ENCODE measurements around the gene CLK4.

CLK4 gene

GRCh38 chr5:178632285-178632684 is 5.4 kb upstream of the CLK4 start:
- DNase-seq: no peak

GRCh38 chr5:178630951-178631350 is 4.1 kb upstream of the CLK4 start:
- DNase-seq: no peak

DNA sequence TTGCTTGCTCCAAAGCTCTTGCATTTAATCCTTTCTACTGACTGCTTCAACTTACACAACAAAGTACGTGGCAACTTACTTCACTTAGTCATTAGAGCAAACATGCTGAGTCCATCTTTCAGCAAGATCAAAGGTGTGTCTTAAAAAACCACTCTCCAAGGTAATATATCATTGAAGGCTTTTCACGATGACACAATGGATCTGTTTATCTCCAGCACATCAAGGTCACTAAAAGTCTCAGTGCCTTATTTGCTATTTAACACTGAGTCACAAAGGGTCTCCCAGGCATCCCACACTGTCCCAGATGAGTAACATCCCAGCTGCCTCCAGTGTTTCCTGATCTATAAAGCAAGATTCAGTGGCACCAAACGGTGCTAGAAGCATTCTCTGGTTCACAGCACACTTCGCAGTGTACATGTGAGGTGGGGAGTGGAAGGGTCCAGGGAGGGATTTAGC is 3.7 kb upstream of the CLK4 start:
- DNase-seq: no peak

DNA sequence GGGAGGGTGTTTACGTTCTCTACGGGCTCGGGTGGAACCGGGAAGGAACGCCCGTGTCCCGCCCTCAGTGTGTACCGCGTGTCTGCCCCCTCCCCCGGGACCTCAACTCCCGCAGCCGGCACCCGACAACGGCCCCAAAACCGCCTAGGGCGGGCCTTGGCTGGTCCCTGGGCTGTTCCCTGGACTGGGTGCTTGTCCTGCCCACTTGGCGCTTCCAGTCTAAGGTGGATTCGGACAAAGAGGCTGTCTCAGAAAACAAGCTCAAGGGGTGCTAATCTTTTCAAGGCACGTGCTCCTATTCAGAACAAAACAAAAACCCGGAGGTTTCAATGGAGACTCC is 379 bp upstream of the CLK4 start:
- DNase-seq: no peak

DNA sequence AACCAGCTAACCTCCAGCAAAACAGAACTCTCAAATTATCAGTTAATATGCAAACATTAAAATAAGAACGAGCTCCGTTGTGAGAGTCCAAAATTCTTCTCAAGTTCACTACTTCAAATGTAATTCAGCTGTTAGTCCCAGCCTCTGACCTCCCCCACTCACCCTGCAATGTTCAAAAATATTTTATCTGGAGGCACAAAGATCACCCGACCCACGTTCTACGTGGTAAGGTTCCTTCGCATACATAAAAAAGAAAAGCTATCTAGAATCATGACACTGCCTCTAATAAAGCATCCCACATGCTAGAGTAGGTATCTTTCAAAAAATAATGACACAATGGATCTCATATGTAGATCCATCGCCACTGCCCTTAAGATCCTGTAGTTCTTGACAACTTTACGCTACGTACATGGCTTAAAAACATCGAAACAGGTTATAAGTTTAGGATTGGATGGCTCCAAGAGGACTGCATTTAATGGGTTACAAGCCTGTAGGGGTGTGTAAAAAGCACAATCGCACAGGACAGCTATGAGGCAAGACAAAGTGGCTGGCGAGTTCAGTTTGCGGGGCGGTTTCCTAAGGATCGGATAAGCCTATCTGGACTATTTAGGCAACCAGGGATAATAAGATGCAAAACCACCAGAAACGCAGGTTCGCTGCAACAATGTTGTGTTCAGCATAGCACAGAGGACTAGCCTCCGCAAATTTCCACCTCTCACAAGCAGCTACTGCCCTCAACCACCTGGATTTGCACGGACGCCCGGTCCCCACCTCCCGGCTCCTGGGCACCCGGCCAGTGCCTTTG is 969 bp downstream of the CLK4 start:
- no peak for DNase-seq

- no peak for DNase-seq
These were observed 2.0 kb downstream of the CLK4 start for GRCh38 chr5:178624631-178625546.

DNA sequence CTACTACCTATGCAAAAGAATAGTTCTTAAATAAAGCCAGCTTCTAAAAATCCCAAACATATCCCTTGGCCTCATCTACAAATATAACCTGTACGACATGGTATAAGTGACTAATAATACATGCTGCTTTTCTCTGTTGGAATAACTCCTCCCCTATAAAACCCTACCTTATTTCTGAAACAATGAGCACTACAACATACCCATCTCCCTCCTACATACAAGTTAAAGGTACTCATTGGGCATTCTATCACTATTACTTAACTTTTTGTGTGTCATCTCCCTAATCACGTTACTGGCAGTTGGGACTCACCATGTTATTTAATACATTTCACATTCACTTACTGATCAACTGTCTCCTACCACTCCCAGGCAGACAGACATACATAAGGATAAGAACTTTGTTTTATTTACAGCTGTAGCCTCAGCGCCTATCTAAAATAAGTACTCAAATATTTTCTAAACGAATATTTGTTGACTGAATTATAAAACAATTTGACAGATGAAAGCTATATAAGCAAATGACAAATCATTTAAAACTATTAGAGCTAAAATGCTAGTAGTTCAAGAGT is 4.1 kb downstream of the CLK4 start:
- no peak for DNase-seq

- no peak for DNase-seq
These were observed 7.5 kb downstream of the CLK4 start for GRCh38 chr5:178619390-178619789.

DNA sequence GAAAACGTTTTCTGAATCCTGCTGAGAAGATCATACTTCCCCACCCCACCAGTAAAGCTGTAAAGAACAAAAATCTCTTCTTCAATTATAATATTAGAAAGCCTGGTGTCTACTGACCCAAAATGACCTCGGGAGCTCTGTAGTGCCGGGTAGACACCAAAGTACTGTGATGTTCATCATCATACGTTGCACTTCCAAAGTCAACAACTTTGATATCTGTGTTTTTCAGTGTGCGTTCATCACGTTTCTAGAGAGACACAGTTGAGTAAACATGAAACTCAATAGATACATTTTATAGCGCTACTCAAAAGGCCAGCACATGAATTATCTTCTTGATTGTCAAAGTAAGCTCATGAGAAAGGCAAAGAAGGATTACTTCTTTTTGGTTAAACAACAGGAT is 14.6 kb downstream of the CLK4 start:
- no peak for DNase-seq

- DNase-seq: no peak
These were observed 20.6 kb downstream of the CLK4 start for GRCh38 chr5:178606269-178606668.

DNA sequence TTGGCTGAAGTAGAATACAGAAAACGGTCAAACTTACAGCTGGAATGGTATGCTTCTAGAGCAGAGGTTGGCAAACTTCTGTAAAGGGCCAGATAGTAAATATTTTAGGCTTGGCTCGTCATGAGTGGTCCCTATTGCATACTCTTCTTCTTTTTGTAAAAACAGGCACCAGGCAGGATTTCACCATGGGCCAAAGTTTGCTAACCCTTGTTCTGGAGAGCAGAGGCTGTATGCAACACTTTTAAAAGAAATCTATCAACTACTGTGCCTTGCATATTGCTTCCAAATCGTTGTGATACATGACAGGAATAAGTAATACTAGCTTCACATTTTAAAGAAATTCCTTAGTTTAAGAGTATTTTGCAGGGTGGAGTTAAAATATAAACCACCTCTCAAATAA is 21.1 kb downstream of the CLK4 start:
- DNase-seq: no peak

- DNase-seq: no peak
These were observed 24.1 kb downstream of the CLK4 start for GRCh38 chr5:178602752-178603151.

- no peak for DNase-seq
These were observed 31.1 kb downstream of the CLK4 start for GRCh38 chr5:178595750-178596149.

DNA sequence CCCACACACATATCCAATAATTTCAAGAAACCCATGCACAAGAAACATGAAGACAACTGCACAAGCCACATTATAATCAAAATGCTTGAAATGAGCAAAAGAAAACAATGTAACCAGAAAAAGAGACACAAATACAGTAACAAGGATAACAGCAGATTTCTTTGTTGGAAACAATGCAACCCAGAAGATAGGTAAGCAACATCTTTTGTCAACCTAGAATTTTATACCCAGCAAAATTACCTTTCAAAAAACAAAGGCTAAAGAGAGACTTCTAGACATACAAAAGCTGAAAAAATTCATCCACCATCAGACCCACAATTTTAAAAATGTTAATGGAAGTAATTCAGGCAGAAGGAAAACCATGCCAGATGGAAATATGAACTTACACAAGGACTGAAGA is 31.7 kb downstream of the CLK4 start:
- DNase-seq: no peak

GRCh38 chr5:178590924-178591423 is 35.9 kb downstream of the CLK4 start:
- no peak for DNase-seq

DNA sequence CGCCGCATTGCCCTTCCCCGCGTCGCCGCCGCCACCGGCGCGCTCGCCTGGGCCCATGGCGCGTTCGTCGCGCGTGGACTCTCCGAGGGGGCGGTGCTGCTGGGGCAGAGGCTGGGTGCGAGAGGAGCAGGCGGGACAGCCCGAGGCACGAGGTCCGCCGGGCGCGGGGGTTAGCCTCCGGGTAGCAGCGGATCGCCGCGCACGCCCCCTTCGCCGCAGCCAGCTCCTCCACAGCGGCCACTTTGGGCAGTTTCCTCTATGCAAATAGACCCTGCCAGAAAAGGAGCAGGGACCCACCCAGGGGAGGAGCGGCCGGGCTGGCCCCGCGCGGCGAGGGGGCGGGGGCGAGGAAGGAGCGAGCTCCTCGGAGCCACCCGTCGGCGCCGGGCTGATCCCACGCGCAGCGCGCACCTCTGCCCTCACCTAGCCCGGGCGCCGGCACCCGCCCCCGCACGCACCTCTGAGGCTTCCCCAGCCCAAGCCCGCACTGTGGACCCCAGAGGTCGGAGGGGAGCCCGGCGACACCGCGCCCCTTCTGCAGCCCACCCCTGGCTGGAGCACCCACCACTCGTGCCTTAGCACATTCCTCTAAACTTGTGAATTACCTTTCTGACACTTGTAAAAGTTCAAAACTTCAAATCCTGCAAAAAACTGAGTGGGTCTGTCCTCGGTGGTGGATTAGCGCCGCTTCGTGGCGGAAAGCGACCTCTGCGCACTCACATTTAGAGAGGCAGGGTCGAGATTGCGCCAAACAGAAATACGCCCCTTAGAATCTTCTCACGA is 36.5 kb downstream of the CLK4 start, which contains the start of gene COL23A1:
Gene COL23A1, minus strand, starts transcription at position 253 of the 783 bp plus-strand sequence.
- peak; percentile 58 for DNase-seq

GRCh38 chr5:178589180-178590140 is 37.4 kb downstream of the CLK4 start:
- peak; percentile 21 for DNase-seq

GRCh38 chr5:178588769-178589168 is 38.1 kb downstream of the CLK4 start:
- no peak for DNase-seq

GRCh38 chr5:178587763-178588611 is 38.9 kb downstream of the CLK4 start:
- DNase-seq: no peak

DNA sequence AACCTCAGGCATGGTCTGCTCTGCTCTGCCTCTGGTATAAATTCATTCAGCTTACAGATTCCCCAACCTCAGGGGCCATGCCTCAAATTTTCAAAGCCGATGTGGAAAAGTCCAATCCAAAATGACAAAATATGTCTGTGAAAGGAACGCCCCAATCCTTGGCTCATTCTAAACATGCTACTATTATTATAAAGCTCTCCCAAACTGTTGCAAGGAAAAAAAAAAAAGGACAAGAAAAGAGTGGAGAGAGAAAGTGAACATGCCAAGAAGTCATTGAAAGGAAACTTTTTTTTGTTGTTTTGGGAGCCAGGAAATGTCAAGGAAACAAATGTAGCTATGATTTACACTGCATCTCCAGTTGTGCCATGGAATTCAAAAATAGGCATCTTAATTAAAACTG is 40.5 kb downstream of the CLK4 start:
- no peak for DNase-seq

Measured in activated CD4-positive, alpha-beta T cell treated with anti-CD3 and anti-CD28 coated beads for 48 hours (primary cell).